IMR-90 (cell line): ENCODE measurements around the gene DEUP1. TPM values are rescaled to one million over a fixed set of nuclear protein-coding genes. Genes with fewer than 3 reads are reported as not detected.

Experiments
- ATAC-seq: fragments of 200-7000 bp; cut with Tn5 transposase; 2 replicates; pipeline ENCODE4 v1.9.1; 2020; ENCODE audit warnings: low read depth, mild to moderate bottlenecking, moderate library complexity
- BruUV-seq: library from RNA; stranded (reverse); fragments of 400-500 nt; replicated peaks from 2 replicates; lab custom pipeline; 2021; lab: Mats Ljungman, UMichigan
- CTCF ChIA-PET: fragments of 300-600 bp; formaldehyde crosslinking; extraction: SDS; loops from one replicate; lab custom pipeline; 2021; ENCODE audit warnings: antibody characterized with exemption; lab: Yijun Ruan, JAX
- POLR2A ChIA-PET: fragments of 300-600 bp; sonication (Branson Sonifier 250); formaldehyde crosslinking; loops from one replicate; lab custom pipeline; 2022; ENCODE audit warnings: antibody characterized with exemption; ENCODE audit not compliant: unreplicated experiment; lab: Charles Lee
- DNase-seq: peaks from one replicate; pipeline ENCODE4 v3.0.0; 2013
- H2AFZ ChIP-seq: replicated peaks from 2 replicates; pipeline ENCODE3; 2013; ENCODE audit warnings: low read length, mild to moderate bottlenecking; ENCODE audit not compliant: poor library complexity
- H2AK5ac ChIP-seq: 2 replicates; pipeline ENCODE4 v1.6.1; 2013; ENCODE audit warnings: low read depth, low read length, inconsistent platforms
- H2AK9ac ChIP-seq: replicated peaks from 2 replicates; pipeline ENCODE3; 2013; ENCODE audit warnings: mild to moderate bottlenecking, low read depth, low read length, moderate library complexity; ENCODE audit not compliant: poor library complexity
- H2BK120ac ChIP-seq: 2 replicates; pipeline ENCODE4 v1.6.1; 2013; ENCODE audit warnings: low read depth, low read length, inconsistent platforms
- H2BK15ac ChIP-seq: 3 replicates; pipeline ENCODE4 v1.6.1; 2013; ENCODE audit warnings: low read depth, low read length, inconsistent platforms
- H2BK20ac ChIP-seq: 2 replicates; pipeline ENCODE4 v1.6.1; 2013; ENCODE audit warnings: low read depth, mild to moderate bottlenecking, inconsistent platforms, low read length, moderate library complexity
- H2BK5ac ChIP-seq: 2 replicates; pipeline ENCODE4 v1.6.1; 2013; ENCODE audit warnings: mild to moderate bottlenecking, low read depth, low read length, inconsistent platforms; ENCODE audit not compliant: poor library complexity, severe bottlenecking
- H3K14ac ChIP-seq: replicated peaks from 2 replicates; pipeline ENCODE4 v1.6.1; 2013; ENCODE audit warnings: low read depth, low read length, inconsistent platforms
- H3K18ac ChIP-seq: 2 replicates; pipeline ENCODE4 v1.6.1; 2013; ENCODE audit warnings: low read depth, low read length, control low read depth
- H3K23ac ChIP-seq: 2 replicates; pipeline ENCODE4 v1.6.1; 2013; ENCODE audit warnings: low read depth, low read length, inconsistent platforms
- H3K27ac ChIP-seq: 2 replicates; pipeline ENCODE4 v1.5.1; 2013; ENCODE audit warnings: mild to moderate bottlenecking, control low read depth, low read length; ENCODE audit not compliant: insufficient read depth
- H3K27me3 ChIP-seq: 2 replicates; pipeline ENCODE4 v1.6.1; 2013; ENCODE audit warnings: low read length; ENCODE audit not compliant: control insufficient read depth, insufficient read depth
- H3K36me3 ChIP-seq: 2 replicates; pipeline ENCODE4 v1.6.1; 2013; ENCODE audit warnings: low read length, mixed read lengths; ENCODE audit not compliant: control insufficient read depth, insufficient read depth
- H3K4ac ChIP-seq: 2 replicates; pipeline ENCODE4 v1.6.1; 2013; ENCODE audit warnings: low read depth, low read length, inconsistent platforms
- H3K4me1 ChIP-seq: 2 replicates; pipeline ENCODE4 v1.6.1; 2013; ENCODE audit warnings: low read length, mixed read lengths; ENCODE audit not compliant: control insufficient read depth, insufficient read depth
- H3K4me2 ChIP-seq: 2 replicates; pipeline ENCODE4 v1.6.1; 2013; ENCODE audit warnings: low read depth, mild to moderate bottlenecking, control low read depth, low read length, moderate library complexity
- H3K4me3 ChIP-seq: 2 replicates; pipeline ENCODE4 v1.5.1; 2013; ENCODE audit warnings: low read depth, mild to moderate bottlenecking, control low read depth, low read length, moderate library complexity; ENCODE audit not compliant: insufficient read depth
- H3K56ac ChIP-seq: 2 replicates; pipeline ENCODE4 v1.6.1; 2013; ENCODE audit warnings: low read length, inconsistent platforms; ENCODE audit not compliant: insufficient read depth; ENCODE audit errors: extremely low read depth
- H3K79me1 ChIP-seq, 2 experiments: 2 replicates each; pipeline ENCODE4 v1.6.1; 2013; ENCODE audit warnings: low read length in 2 of 2, inconsistent platforms in 1 of 2, low read depth in 1 of 2
- H3K9ac ChIP-seq: 2 replicates; pipeline ENCODE4 v1.6.1; 2013; ENCODE audit warnings: low read depth, low read length, control low read depth
- H3K9me1 ChIP-seq: 2 replicates; pipeline ENCODE4 v1.6.1; 2013; ENCODE audit warnings: low read length, inconsistent platforms; ENCODE audit not compliant: insufficient read depth
- H3K9me3 ChIP-seq: 2 replicates; pipeline ENCODE4 v1.6.1; 2013; ENCODE audit warnings: low read length; ENCODE audit not compliant: control insufficient read depth, insufficient read depth
- H4K20me1 ChIP-seq: 2 replicates; pipeline ENCODE4 v1.6.1; 2013; ENCODE audit warnings: low read length, inconsistent platforms; ENCODE audit not compliant: insufficient read depth
- H4K5ac ChIP-seq: 2 replicates; pipeline ENCODE4 v1.6.1; 2013; ENCODE audit warnings: mild to moderate bottlenecking, low read depth, low read length, control low read depth
- H4K8ac ChIP-seq, 2 experiments: 2 replicates each; pipeline ENCODE4 v1.6.1; 2013; ENCODE audit warnings: low read depth in 2 of 2, low read length in 2 of 2, control low read depth in 1 of 2, inconsistent platforms in 1 of 2
- H4K91ac ChIP-seq: 2 replicates; pipeline ENCODE4 v1.6.1; 2013; ENCODE audit warnings: low read depth, low read length, inconsistent platforms; ENCODE audit not compliant: insufficient read depth
- BHLHE40 ChIP-seq: fragments of 150-350 bp; IDR thresholded peaks from 2 replicates; pipeline ENCODE4 v1.6.1; 2016; ENCODE audit warnings: mild to moderate bottlenecking, low read depth, low read length
- MXI1 ChIP-seq: IDR thresholded peaks from 2 replicates; pipeline ENCODE4 v1.6.1; 2012; ENCODE audit warnings: low read depth, mild to moderate bottlenecking, low read length, moderate library complexity, borderline replicate concordance
- NFE2L2 ChIP-seq: fragments of 150-350 bp; IDR thresholded peaks from 2 replicates; pipeline ENCODE4 v1.6.1; 2016; ENCODE audit warnings: low read depth, mild to moderate bottlenecking, low read length
- RAD21 ChIP-seq: IDR thresholded peaks from 2 replicates; pipeline ENCODE4 v1.6.1; 2012; ENCODE audit warnings: low read length, improper control_type of control experiment
- RCOR1 ChIP-seq: IDR thresholded peaks from 2 replicates; pipeline ENCODE4 v1.6.1; 2012; ENCODE audit warnings: mild to moderate bottlenecking, low read length, improper control_type of control experiment; ENCODE audit not compliant: insufficient replicate concordance
- SMC3 ChIP-seq: fragments of 150-350 bp; IDR thresholded peaks from 2 replicates; pipeline ENCODE4 v1.6.1; 2016; ENCODE audit warnings: low read depth, mild to moderate bottlenecking, antibody characterized with exemption, low read length, moderate library complexity
- WGBS, 2 experiments: methylation state at CpG; one replicate each; pipeline versions ENCODE4 v1.1.5 to v1.1.7; 2013; ENCODE audit warnings: missing lambda C conversion rate in 2 of 2; ENCODE audit not compliant: insufficient read length in 1 of 2; ENCODE audit errors: extremely low coverage in 2 of 2; 5-methylcytosine and 5-hydroxymethylcytosine counted together
- dilution Hi-C: fragments of 300-500 bp; cut with HindIII; formaldehyde crosslinking; loops from one replicate; pipeline ENCODE4 v1.14.3; 2018; ENCODE audit warnings: low sequenced_read_pairs; ENCODE audit not compliant: unreplicated experiment
- in situ Hi-C: fragments of 300-500 bp; cut with MboI; formaldehyde crosslinking; loops from 3 replicates; pipeline ENCODE4 v1.14.3; 2019; ENCODE audit warnings: low sequenced_read_pairs, inconsistent platforms, mixed read lengths
- intact Hi-C: fragments of 100-400 bp; cut with micrococcal nuclease; formaldehyde crosslinking; loops from 2 replicates; pipeline ENCODE4 v1.10.0; 2022
- polyA plus RNA-seq, 3 experiments: library from polyadenylated mRNA; depleted of rRNA; stranded (reverse); fragments of >200 nt; gene quantifications; 2 replicates each; pipeline ENCODE4 v1.2.3, GENCODE V29; 2012; ENCODE audit warnings: low replicate concordance in 1 of 3
- total RNA-seq: library from RNA; depleted of rRNA; stranded (reverse); fragments of >200 nt; gene quantifications from 2 replicates; pipeline ENCODE4 v1.2.3, GENCODE V29; 2012
- TF ChIP-seq, protein P1 (sequence below): fragments of 150-350 bp; IDR thresholded peaks from 2 replicates; pipeline ENCODE4 v1.6.1; 2017; ENCODE audit warnings: mild to moderate bottlenecking, antibody characterized with exemption, low read length, low read depth
- TF ChIP-seq, protein P2 (sequence below): fragments of 150-350 bp; IDR thresholded peaks from 2 replicates; pipeline ENCODE4 v1.6.1; 2016; ENCODE audit warnings: low read depth, mild to moderate bottlenecking, low read length, moderate library complexity, borderline replicate concordance

The DEUP1 gene
- total and polyA plus RNA-seq, 2 of the 4 experiments (the other 2 are of a cell fraction), result not detected

DNA sequence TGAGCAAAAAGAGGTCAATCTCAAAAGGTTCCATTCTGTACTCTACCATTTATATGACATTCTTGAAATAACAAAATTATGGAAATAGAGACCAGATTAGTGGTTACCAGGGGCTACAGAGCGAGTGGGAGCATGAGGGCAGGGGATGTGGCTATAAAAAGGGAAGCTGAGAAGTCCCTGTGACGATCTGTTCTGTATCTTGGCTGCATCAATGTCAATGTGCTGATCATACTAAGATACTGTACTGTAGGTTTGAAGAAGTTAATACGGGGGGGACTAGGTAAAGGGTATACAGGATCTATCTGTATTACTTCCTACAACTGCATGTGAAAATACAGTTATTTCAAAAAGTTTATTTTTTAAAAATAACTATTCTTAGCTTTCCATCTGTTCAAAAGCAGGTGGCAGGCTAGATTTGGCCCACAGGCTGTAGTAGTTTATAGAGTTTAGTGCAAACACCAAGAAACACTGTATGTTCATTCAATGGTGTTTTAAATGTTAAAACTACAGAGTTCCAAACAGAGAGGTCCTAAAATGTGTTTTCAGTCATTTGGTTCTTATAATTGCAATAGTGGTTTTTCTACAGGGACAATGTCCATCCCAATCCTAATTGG, 134.5 kb downstream of the DEUP1 start:
- no peak overlapping the region for H4K91ac ChIP-seq
- ATAC-seq (no peak), DNase-seq (no peak)
- no peaks in the 10 kb centered on the region for H3K9me3 ChIP-seq
- H4K20me1 ChIP-seq, result no peaks in the 10 kb centered on the region
- 20% methylated on average over 1 of the region's 3 CpGs; no CpG with 5 or more reads in 1 of the 2 experiments for WGBS, 2 experiments
- H2BK20ac ChIP-seq, result no peak overlapping the region
- no peak overlapping the region for H3K9ac ChIP-seq
- no peak overlapping the region for H3K4me3 ChIP-seq
- no peaks in the 10 kb centered on the region for H3K36me3 ChIP-seq
- no peak overlapping the region for H2BK15ac ChIP-seq
- no peak overlapping the region for H2AK5ac ChIP-seq
- POLR2A ChIA-PET, result no interaction called here
- CTCF ChIA-PET, result interaction anchor here (0.7 kb wide), 1 partner anchor 1108 kb away, joined by 3 read pairs; no protein-coding TSS in a partner anchor
- intact Hi-C loops (no loop called here), dilution Hi-C loops (no loop called here), in situ Hi-C loops (no loop called here)
- H2AK9ac ChIP-seq, result no peak overlapping the region
- H3K14ac ChIP-seq, result no peak overlapping the region
- H3K23ac ChIP-seq, result no peak overlapping the region
- H3K4me2 ChIP-seq, result no peak overlapping the region
- H2AFZ ChIP-seq, result no peak overlapping the region
- H3K4me1 ChIP-seq, result no peaks in the 10 kb centered on the region
- H2BK120ac ChIP-seq, result no peak overlapping the region
- H3K9me1 ChIP-seq, result no peaks in the 10 kb centered on the region
- no peaks in the 10 kb centered on the region; the same call in 1 of the 2 replicates for H3K27me3 ChIP-seq
- H3K27ac ChIP-seq, result no peak overlapping the region
- H2BK5ac ChIP-seq, result no peak overlapping the region
- no peak overlapping the region for H4K8ac ChIP-seq
- BruUV-seq, result no TSS peak
- H3K4ac ChIP-seq, result no peak overlapping the region
- no peak for TF ChIP-seq RCOR1
- no peak for TF ChIP-seq RAD21
- no peak for TF ChIP-seq NFE2L2
- TF ChIP-seq SMC3, result no peak
- TF ChIP-seq, protein P1, sequence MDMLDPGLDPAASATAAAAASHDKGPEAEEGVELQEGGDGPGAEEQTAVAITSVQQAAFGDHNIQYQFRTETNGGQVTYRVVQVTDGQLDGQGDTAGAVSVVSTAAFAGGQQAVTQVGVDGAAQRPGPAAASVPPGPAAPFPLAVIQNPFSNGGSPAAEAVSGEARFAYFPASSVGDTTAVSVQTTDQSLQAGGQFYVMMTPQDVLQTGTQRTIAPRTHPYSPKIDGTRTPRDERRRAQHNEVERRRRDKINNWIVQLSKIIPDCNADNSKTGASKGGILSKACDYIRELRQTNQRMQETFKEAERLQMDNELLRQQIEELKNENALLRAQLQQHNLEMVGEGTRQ, result no peak
- no peak for TF ChIP-seq MXI1
- TF ChIP-seq, protein P2, sequence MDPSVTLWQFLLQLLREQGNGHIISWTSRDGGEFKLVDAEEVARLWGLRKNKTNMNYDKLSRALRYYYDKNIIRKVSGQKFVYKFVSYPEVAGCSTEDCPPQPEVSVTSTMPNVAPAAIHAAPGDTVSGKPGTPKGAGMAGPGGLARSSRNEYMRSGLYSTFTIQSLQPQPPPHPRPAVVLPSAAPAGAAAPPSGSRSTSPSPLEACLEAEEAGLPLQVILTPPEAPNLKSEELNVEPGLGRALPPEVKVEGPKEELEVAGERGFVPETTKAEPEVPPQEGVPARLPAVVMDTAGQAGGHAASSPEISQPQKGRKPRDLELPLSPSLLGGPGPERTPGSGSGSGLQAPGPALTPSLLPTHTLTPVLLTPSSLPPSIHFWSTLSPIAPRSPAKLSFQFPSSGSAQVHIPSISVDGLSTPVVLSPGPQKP, result no peak
- no peak for TF ChIP-seq BHLHE40
- H3K79me1 ChIP-seq, result no peaks in the 10 kb centered on the region
- H4K5ac ChIP-seq, result no peak overlapping the region
- no peak overlapping the region for H3K18ac ChIP-seq
- no peak overlapping the region for H3K56ac ChIP-seq
